Sigmoid colon (tissue), 7 donors: ENCODE results near the gene SLC25A5. TPM values are rescaled to one million over a fixed set of nuclear protein-coding genes. Genes with fewer than 3 reads are reported as not detected.

Experiments used
- DNase-seq: peaks from one replicate; pipeline ENCODE4 v3.0.0-alpha.2; 2019
- H3K27ac ChIP-seq, 4 donors: fragments of 200-600 bp; sonication (generic); one replicate each; pipeline ENCODE4 v1.5.1; 2016 to 2019; ENCODE audit warnings: mild to moderate bottlenecking in 1 of 4
- H3K27me3 ChIP-seq, 3 donors: fragments of 200-600 bp; sonication (generic); one replicate each; pipeline ENCODE4 v1.5.1; 2019; ENCODE audit warnings: mild to moderate bottlenecking in 1 of 3
- H3K36me3 ChIP-seq, 4 donors: fragments of 200-600 bp; sonication (generic); one replicate each; pipeline ENCODE4 v1.5.1; 2016 to 2019
- H3K4me1 ChIP-seq, 4 donors: fragments of 200-600 bp; sonication (generic); one replicate each; pipeline ENCODE4 v1.5.1; 2017 to 2019
- H3K4me3 ChIP-seq, 4 donors: fragments of 200-600 bp; sonication (generic); one replicate each; pipeline ENCODE4 v1.5.1; 2017 to 2019; ENCODE audit warnings: mild to moderate bottlenecking in 2 of 4, moderate library complexity in 1 of 4
- H3K9me3 ChIP-seq, 4 donors: fragments of 200-600 bp in 3 of 4; sonication (generic) in 3 of 4; one replicate each; pipeline versions ENCODE4 v1.5.1 to v1.6.1; 2013 to 2019
- EP300 ChIP-seq, 4 donors: sonication (generic); formaldehyde crosslinking; IDR thresholded peaks; one replicate each; pipeline ENCODE4 v1.6.1; 2017; ENCODE audit warnings: antibody characterized with exemption in 4 of 4
- POLR2A ChIP-seq, 2 donors: fragments of 450-650 bp; IDR thresholded peaks; one replicate each; pipeline ENCODE4 v1.6.1; 2016; ENCODE audit warnings: antibody characterized with exemption in 2 of 2, mild to moderate bottlenecking in 2 of 2, moderate library complexity in 2 of 2
- POLR2AphosphoS5 ChIP-seq, 4 donors: sonication (generic); formaldehyde crosslinking; IDR thresholded peaks; one replicate each; pipeline ENCODE4 v1.6.1; 2017; ENCODE audit warnings: antibody characterized with exemption in 4 of 4
- whole genome bisulfite sequencing, 2 donors: extraction: QIAGEN DNeasy Blood & Tissue Kit; methylation state at CpG; one replicate each; pipeline ENCODE4 v1.1.7; 2013; 5-methylcytosine and 5-hydroxymethylcytosine counted together
- intact Hi-C: fragments of 100-400 bp; cut with DNase I; formaldehyde crosslinking; loops from one replicate; pipeline ENCODE4 v1.15.1; 2023
- polyA plus RNA-seq, 3 donors: library from polyadenylated mRNA; stranded (reverse); fragments of 200-250 nt; gene quantifications; one replicate each; pipeline ENCODE4 v1.2.3, GENCODE V29; 2013
- total RNA-seq, 4 donors: library from RNA; depleted of rRNA; stranded (reverse); fragments of >200 nt; gene quantifications; one replicate each; pipeline ENCODE4 v1.1.0, GENCODE V29; 2016
- TF ChIP-seq, protein P1 (sequence below), 4 experiments: fragments of 450-650 bp in 3 of 4; fragments of 200-600 bp in 1 of 4; IDR thresholded peaks; one replicate each; pipeline ENCODE4 v1.5.1; 2016 to 2019; ENCODE audit warnings: antibody characterized with exemption in 4 of 4, mild to moderate bottlenecking in 3 of 4, moderate library complexity in 2 of 4
- donor health status: healthy with polysubstance abuse.
- donor health status: Bipolar disorder and iron deficiency.
- donor health status: healthy.

The SLC25A5 gene
- total and polyA plus RNA-seq, 7 donors: 269 to 2,420 (median 356) TPM

DNA sequence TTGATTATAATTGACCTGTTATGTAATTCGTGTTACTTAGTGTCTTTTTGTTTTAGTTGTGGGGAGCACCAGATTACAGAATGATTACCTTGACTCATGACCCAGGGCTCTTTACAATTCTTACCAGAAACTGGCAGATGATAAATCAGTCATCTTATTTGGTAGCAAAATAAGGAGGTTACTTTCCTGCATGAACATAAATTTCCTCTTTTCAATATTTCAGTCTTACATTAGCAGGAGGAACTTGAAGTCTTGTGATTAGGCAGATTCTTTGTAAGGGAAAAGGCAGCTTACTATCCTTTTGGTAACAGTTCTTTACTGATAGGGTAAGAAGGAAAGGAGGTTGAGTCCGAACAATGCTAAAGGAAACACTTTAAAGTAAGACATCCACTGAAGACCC, 26.0 kb upstream of the SLC25A5 start:
- 40 to 59% methylated on average over 2 of the region's 2 CpGs for WGBS, 2 donors
- H3K36me3 ChIP-seq: no peaks in the 10 kb centered on the region
- intact Hi-C loops: no loop called here
- no peak overlapping the region for H3K27ac ChIP-seq
- no peak for DNase-seq
- no peaks in the 10 kb centered on the region for H3K9me3 ChIP-seq
- no peak overlapping the region for H3K4me3 ChIP-seq
- TF ChIP-seq EP300 (IDR thresholded peaks at IDR 0.05) (no peak), POLR2AphosphoS5 (IDR thresholded peaks at IDR 0.05) (no peak), POLR2A (IDR thresholded peaks at IDR 0.05) (no peak)
- TF ChIP-seq, protein P1, sequence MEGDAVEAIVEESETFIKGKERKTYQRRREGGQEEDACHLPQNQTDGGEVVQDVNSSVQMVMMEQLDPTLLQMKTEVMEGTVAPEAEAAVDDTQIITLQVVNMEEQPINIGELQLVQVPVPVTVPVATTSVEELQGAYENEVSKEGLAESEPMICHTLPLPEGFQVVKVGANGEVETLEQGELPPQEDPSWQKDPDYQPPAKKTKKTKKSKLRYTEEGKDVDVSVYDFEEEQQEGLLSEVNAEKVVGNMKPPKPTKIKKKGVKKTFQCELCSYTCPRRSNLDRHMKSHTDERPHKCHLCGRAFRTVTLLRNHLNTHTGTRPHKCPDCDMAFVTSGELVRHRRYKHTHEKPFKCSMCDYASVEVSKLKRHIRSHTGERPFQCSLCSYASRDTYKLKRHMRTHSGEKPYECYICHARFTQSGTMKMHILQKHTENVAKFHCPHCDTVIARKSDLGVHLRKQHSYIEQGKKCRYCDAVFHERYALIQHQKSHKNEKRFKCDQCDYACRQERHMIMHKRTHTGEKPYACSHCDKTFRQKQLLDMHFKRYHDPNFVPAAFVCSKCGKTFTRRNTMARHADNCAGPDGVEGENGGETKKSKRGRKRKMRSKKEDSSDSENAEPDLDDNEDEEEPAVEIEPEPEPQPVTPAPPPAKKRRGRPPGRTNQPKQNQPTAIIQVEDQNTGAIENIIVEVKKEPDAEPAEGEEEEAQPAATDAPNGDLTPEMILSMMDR (IDR thresholded peaks at IDR 0.05): no peak
- no peaks in the 10 kb centered on the region for H3K4me1 ChIP-seq
- no peaks in the 10 kb centered on the region for H3K27me3 ChIP-seq

DNA sequence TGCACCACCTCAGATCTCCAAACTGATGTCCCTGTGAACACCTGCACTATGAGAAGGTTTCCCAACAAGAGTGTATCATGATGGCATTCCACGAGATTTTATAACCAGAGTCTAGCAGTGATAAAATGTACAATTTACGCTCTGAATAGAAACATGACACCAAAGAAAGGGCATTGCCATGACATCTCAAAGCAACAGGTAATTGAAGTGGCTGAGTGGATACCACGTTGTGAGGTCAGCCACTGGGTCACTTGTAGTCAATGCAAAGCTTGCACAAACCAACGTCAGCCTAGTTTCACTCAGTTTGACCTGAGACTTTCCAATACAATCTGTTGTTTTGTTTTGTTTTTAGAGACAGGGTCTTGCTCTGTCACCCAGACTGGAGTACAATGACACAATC, 15.0 kb upstream of the SLC25A5 start:
- DNase-seq: no peak
- TF ChIP-seq POLR2A (IDR thresholded peaks at IDR 0.05) (no peak), POLR2AphosphoS5 (IDR thresholded peaks at IDR 0.05) (no peak)
- Histone ChIP-seq H3K4me1 (no peaks in the 10 kb centered on the region), H3K36me3 (peaks cover 0 to 5% (median 0%) of the 10 kb centered on the region in 4 donors), H3K9me3 (no peaks in the 10 kb centered on the region), H3K27ac (no peak overlapping the region), H3K27me3 (no peaks in the 10 kb centered on the region), H3K4me3 (no peak overlapping the region)
- WGBS, 2 donors: 85 to 87% methylated on average over 4 of the region's 4 CpGs
- intact Hi-C loops: no loop called here

DNA sequence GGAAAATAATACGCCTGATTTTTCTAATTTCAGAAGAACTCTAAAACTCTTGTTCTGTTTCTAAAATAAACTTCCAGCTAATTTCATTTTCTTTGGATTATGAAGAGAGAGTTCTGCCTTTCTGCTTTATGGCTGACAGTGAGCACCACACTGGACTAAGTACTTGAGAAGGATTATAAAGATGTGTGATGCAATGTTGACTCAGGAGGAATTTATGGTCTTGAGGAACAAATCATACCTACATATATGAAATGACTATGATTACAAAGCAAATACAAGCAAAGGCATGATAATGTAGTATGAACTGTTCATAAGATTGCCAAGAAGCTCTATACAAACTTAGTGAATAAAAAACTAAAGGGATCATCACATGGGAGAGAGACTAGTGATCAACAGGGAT, 13.0 kb upstream of the SLC25A5 start:
- no peak for DNase-seq
- Histone ChIP-seq H3K4me3 (no peak overlapping the region), H3K4me1 (no peaks in the 10 kb centered on the region), H3K27ac (no peak overlapping the region), H3K36me3 (peaks cover 0 to 5% (median 0%) of the 10 kb centered on the region in 4 donors), H3K27me3 (no peaks in the 10 kb centered on the region), H3K9me3 (no peaks in the 10 kb centered on the region)
- intact Hi-C loops: no loop called here
- 21 to 79% methylated on average over 1 of the region's 1 CpG for WGBS, 2 donors
- TF ChIP-seq POLR2A (IDR thresholded peaks at IDR 0.05) (no peak), POLR2AphosphoS5 (IDR thresholded peaks at IDR 0.05) (no peak), EP300 (IDR thresholded peaks at IDR 0.05) (no peak)
- TF ChIP-seq, protein P1 (IDR thresholded peaks at IDR 0.05): no peak

DNA sequence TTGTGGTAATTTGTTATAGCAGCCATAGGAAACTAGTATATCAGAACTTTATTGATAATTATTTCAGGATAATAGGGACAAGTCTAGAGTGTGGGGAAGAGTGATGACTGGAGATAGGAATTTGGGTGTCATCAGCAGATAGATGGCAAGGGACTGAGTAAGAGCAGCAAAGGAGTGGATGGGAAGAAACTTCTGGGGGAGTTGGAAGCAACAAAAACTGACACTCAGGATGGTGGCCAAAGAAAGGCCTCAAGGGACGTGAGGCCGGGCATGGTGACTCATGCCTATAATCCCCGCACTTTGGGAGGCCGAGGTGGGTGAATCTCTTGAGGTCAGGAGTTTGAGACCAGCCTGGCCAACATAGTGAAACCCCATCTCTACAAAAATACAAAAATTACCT, 9.1 kb upstream of the SLC25A5 start:
- no peaks in the 10 kb centered on the region for H3K9me3 ChIP-seq
- H3K4me1 ChIP-seq: no peaks in the 10 kb centered on the region
- H3K27ac ChIP-seq: no peak overlapping the region
- TF ChIP-seq, protein P1 (IDR thresholded peaks at IDR 0.05): no peak
- TF ChIP-seq POLR2AphosphoS5 (IDR thresholded peaks at IDR 0.05) (no peak), POLR2A (IDR thresholded peaks at IDR 0.05) (no peak), EP300 (IDR thresholded peaks at IDR 0.05) (no peak)
- H3K36me3 ChIP-seq: no peaks in the 10 kb centered on the region
- H3K4me3 ChIP-seq: no peak overlapping the region
- DNase-seq: no peak
- WGBS, 2 donors: 92 to 93% methylated on average over 4 of the region's 4 CpGs
- intact Hi-C loops: no loop called here
- H3K27me3 ChIP-seq: no peaks in the 10 kb centered on the region

DNA sequence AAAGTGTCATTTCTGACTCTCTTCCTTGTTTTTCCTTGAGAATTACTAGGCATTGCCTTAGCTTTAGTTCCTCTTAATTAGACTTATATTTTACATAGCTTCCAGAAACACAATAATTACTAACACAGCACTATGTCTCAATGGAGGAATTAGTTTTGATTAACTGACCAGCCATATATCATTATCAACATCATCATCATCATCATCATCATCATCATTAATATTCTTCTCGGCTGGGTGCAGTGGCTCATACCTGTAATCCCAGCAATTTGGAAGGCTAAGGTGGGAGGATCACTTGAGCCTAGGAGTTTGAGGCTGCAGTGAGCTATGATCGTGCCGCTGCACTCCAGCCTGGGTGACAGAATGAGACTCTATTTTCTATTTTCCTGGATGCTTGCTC, 2.7 kb upstream of the SLC25A5 start:
- H3K4me1 ChIP-seq: peaks cover 0 to 12% (median 2%) of the 10 kb centered on the region in 4 donors
- 92% methylated on average over 3 of the region's 3 CpGs for WGBS, 2 donors
- H3K27me3 ChIP-seq: peaks cover 0 to 4% (median 0%) of the 10 kb centered on the region in 3 donors
- TF ChIP-seq EP300 (IDR thresholded peaks at IDR 0.05) (no peak), POLR2A (IDR thresholded peaks at IDR 0.05) (no peak), POLR2AphosphoS5 (IDR thresholded peaks at IDR 0.05) (no peak)
- TF ChIP-seq, protein P1 (IDR thresholded peaks at IDR 0.05): no peak
- no peak for DNase-seq
- intact Hi-C loops: loop anchor here (5.0 kb wide), 1 partner anchor 228 kb away; the partner anchor contains the start of gene PGRMC1
- peaks cover 0 to 8% (median 4%) of the 10 kb centered on the region in 4 donors for H3K36me3 ChIP-seq
- H3K27ac ChIP-seq: no peak overlapping the region
- no peak overlapping the region for H3K4me3 ChIP-seq
- H3K9me3 ChIP-seq: no peaks in the 10 kb centered on the region
